C1 segment of cervical spinal cord (tissue), 14 donors: ENCODE data around the gene BTBD9.

ENCODE experiments used
- DNase-seq, 14 donors: peaks; one replicate each; lab custom pipeline; 2025; lab: John Stamatoyannopoulos, UW

BTBD9 gene

GRCh38 chr6:38207375-38207774 lies 432.4 kb downstream of the BTBD9 start:
- DNase-seq = no peak

GRCh38 chr6:38198219-38198618 lies 441.5 kb downstream of the BTBD9 start:
- DNase-seq = no peak

- no peak for DNase-seq
Measured at GRCh38 chr6:38195113-38195635, 444.6 kb downstream of the BTBD9 start.

- no peak for DNase-seq
Measured at GRCh38 chr6:38194589-38194988, 445.1 kb downstream of the BTBD9 start.

- no peak for DNase-seq
Measured at GRCh38 chr6:38194282-38194572, 445.5 kb downstream of the BTBD9 start.

- DNase-seq = no peak
Measured at GRCh38 chr6:38193481-38194281, 446.0 kb downstream of the BTBD9 start.

GRCh38 chr6:38193051-38193450 lies 446.7 kb downstream of the BTBD9 start:
- no peak for DNase-seq

GRCh38 chr6:38192487-38192886 lies 447.2 kb downstream of the BTBD9 start:
- DNase-seq = no peak

GRCh38 chr6:38192011-38192410 lies 447.7 kb downstream of the BTBD9 start:
- DNase-seq = no peak

- no peak for DNase-seq
Measured at GRCh38 chr6:38191418-38191817, 448.3 kb downstream of the BTBD9 start.

GRCh38 chr6:38188677-38189335 lies 450.9 kb downstream of the BTBD9 start:
- no peak for DNase-seq

GRCh38 chr6:38187811-38188590 lies 451.7 kb downstream of the BTBD9 start:
- DNase-seq = no peak

GRCh38 chr6:38187325-38187724 lies 452.4 kb downstream of the BTBD9 start:
- no peak for DNase-seq

GRCh38 chr6:38185752-38186151 lies 454.0 kb downstream of the BTBD9 start:
- DNase-seq = no peak

- DNase-seq = peak in 2 of 14 donors; percentile 23 to 36
Measured at GRCh38 chr6:38185244-38185643, 454.5 kb downstream of the BTBD9 start.

- DNase-seq = peak in 3 of 14 donors; percentile 28 to 39 (median 36)
Measured at GRCh38 chr6:38184585-38185080, 455.1 kb downstream of the BTBD9 start.

GRCh38 chr6:38183856-38184584 lies 455.7 kb downstream of the BTBD9 start:
- no peak for DNase-seq

GRCh38 chr6:38182426-38182825 lies 457.3 kb downstream of the BTBD9 start:
- no peak for DNase-seq

GRCh38 chr6:38180586-38180985 lies 459.1 kb downstream of the BTBD9 start:
- DNase-seq = no peak

- DNase-seq = no peak
Measured at GRCh38 chr6:38179794-38180430, 459.8 kb downstream of the BTBD9 start.

- DNase-seq = no peak
Measured at GRCh38 chr6:38179300-38179699, 460.4 kb downstream of the BTBD9 start.
